Heart left ventricle (tissue), 13 donors: ENCODE measurements around the gene NDEL1.

ENCODE experiments used
- POLR2A ChIP-seq, 2 donors: fragments of 450-650 bp; IDR thresholded peaks; one replicate each; pipeline ENCODE4 v1.6.1; 2017; ENCODE audit warnings: antibody characterized with exemption in 2 of 2, mild to moderate bottlenecking in 2 of 2, moderate library complexity in 2 of 2
- TF ChIP-seq, protein P1 (sequence below), 12 donors: fragments of 200-600 bp; sonication (generic) in 4 of 12; IDR thresholded peaks; one replicate each; pipeline versions ENCODE4 v1.5.0 to v1.8.0; 2018 to 2022; ENCODE audit warnings: antibody characterized with exemption in 12 of 12, mild to moderate bottlenecking in 5 of 12
- donor health status: ischemic (EF 13 %, LVEDD 7.1; RV severe dilation, severe dysfunction).
- donor health status: DM: no; HTN: yes; CAD: no.
- donor health status: DM: no; HTN: no; CAD: no.
- donor health status: ischemic (EF 25% LVEDD 6.9; RV normal size, moderate dysfunction).
- donor health status: ischemic (EF 25% LVEDD 5.7; RV mildly dilated, moderate dysfunction).
- donor health status: ischemic (EF 35%, LVEDD 5.7; RV mildly dilated, moderate dysfunction).
- donor health status: nonischemic (EF 11% LVEDD 7.7; RV severe dilation, severe dysfunction).
- donor health status: DM: yes; HTN: yes; CAD: no.
- donor health status: PGD.
- donor health status: ischemic (EF 29% LVEDD 5.4; RV normal size, mild dysfunction).
- donor health status: nonischemic (EF 23%, LVEDD 6.1; RV moderate dilation, normal function).

DNA sequence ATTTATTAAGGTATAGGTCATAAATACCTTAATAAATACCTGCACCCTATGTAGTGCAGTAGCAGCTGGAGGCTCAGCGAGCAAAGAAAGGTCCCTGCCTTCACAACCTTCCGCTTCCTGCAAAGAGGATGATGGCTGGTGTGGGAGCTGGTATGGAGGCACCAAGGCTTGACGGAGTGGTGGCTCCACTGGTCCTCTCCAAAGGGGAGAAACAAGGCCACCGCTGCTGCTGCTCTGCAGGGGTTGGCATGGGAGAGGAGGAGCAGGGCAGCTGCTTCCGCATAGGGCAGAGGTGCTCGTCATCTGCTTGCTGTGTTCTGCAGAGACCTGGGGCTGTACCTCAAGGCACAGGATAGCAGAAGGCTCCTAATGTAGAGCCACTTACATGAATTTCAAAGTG lies 52.8 kb downstream of the NDEL1 start:
- TF ChIP-seq, protein P1, sequence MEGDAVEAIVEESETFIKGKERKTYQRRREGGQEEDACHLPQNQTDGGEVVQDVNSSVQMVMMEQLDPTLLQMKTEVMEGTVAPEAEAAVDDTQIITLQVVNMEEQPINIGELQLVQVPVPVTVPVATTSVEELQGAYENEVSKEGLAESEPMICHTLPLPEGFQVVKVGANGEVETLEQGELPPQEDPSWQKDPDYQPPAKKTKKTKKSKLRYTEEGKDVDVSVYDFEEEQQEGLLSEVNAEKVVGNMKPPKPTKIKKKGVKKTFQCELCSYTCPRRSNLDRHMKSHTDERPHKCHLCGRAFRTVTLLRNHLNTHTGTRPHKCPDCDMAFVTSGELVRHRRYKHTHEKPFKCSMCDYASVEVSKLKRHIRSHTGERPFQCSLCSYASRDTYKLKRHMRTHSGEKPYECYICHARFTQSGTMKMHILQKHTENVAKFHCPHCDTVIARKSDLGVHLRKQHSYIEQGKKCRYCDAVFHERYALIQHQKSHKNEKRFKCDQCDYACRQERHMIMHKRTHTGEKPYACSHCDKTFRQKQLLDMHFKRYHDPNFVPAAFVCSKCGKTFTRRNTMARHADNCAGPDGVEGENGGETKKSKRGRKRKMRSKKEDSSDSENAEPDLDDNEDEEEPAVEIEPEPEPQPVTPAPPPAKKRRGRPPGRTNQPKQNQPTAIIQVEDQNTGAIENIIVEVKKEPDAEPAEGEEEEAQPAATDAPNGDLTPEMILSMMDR (IDR thresholded peaks at IDR 0.05): no peak
- no peak for TF ChIP-seq POLR2A (IDR thresholded peaks at IDR 0.05)
